Calu3 (cell line): ENCODE measurements around the gene WBP1L. TPM values are rescaled to one million over a fixed set of nuclear protein-coding genes. Genes with fewer than 3 reads are reported as not detected.

Experiments
- BruUV-seq: library from RNA; stranded (reverse); fragments of 400-500 nt; replicated peaks from 2 replicates; lab custom pipeline; 2021; lab: Mats Ljungman, UMichigan
- CTCF ChIA-PET: fragments of 300-600 bp; sonication (Branson Sonifier 250); formaldehyde crosslinking; loops from one replicate; lab custom pipeline; 2022; ENCODE audit warnings: antibody characterized with exemption; lab: Charles Lee
- DNase-seq: peaks from one replicate; pipeline ENCODE4 v3.0.0; 2022
- H3K27ac Mint-ChIP-seq: one replicate; pipeline ENCODE4 v1.8.0; 2022; ENCODE audit warnings: mixed read lengths; ENCODE audit not compliant: unreplicated experiment
- H3K27me3 Mint-ChIP-seq: one replicate; pipeline ENCODE4 v1.8.0; 2022; ENCODE audit warnings: mixed read lengths; ENCODE audit not compliant: unreplicated experiment
- H3K36me3 Mint-ChIP-seq: one replicate; pipeline ENCODE4 v1.8.0; 2022; ENCODE audit warnings: mild to moderate bottlenecking, moderate library complexity, mixed read lengths; ENCODE audit not compliant: insufficient read depth, unreplicated experiment
- H3K4me1 Mint-ChIP-seq: one replicate; pipeline ENCODE4 v1.8.0; 2022; ENCODE audit warnings: mild to moderate bottlenecking, low read depth, mixed read lengths; ENCODE audit not compliant: unreplicated experiment
- H3K4me3 Mint-ChIP-seq: one replicate; pipeline ENCODE4 v1.8.0; 2022; ENCODE audit warnings: mild to moderate bottlenecking, low read depth, moderate library complexity, mixed read lengths; ENCODE audit not compliant: unreplicated experiment
- H3K9me3 Mint-ChIP-seq: one replicate; pipeline ENCODE4 v1.8.0; 2022; ENCODE audit warnings: low read depth, mixed read lengths; ENCODE audit not compliant: unreplicated experiment
- CTCF ChIP-seq: fragments of 200-600 bp; IDR thresholded peaks from one replicate; pipeline ENCODE4 v1.8.0; 2022; ENCODE audit warnings: antibody characterized with exemption; ENCODE audit not compliant: unreplicated experiment
- intact Hi-C: fragments of 100-400 bp; cut with micrococcal nuclease; formaldehyde crosslinking; loops from one replicate; pipeline ENCODE4 v1.10.0; 2022; ENCODE audit not compliant: unreplicated experiment
- total RNA-seq: library from RNA; stranded (reverse); gene quantifications from 2 replicates; pipeline ENCODE4 v1.2.3, GENCODE V29; 2022

Gene WBP1L
- total RNA-seq, 1 experiment from 2014 or later = 19.9 TPM

DNA sequence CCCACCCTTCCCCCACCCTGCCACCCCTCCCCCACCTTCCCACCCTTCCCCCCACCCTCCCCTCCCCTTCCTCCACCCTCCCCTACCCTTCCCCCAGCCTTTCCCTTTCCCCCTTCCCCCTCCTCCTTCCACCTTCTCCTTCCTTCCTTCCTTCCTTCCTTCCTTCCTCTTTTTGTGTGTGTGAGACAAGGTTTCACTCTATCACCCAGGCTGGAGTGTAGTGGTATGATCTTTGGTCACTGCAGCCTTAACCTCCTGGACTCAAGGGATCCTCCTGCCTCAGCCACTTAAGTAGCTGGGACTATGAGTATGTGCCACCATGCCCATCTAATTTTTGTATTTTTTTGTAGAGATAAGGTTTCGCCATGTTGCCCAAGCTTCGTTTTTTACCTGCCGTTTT lies 58.2 kb downstream of the WBP1L start:
- intact Hi-C loops = no loop called here
- H3K9me3 Mint-ChIP-seq = no peaks in the 10 kb centered on the region
- BruUV-seq = no TSS peak
- no peaks in the 10 kb centered on the region for H3K4me1 Mint-ChIP-seq
- no peaks in the 10 kb centered on the region for H3K36me3 Mint-ChIP-seq
- DNase-seq = no peak
- CTCF ChIA-PET = no interaction called here
- no peaks in the 10 kb centered on the region for H3K27me3 Mint-ChIP-seq
- no peak overlapping the region for H3K4me3 Mint-ChIP-seq
- H3K27ac Mint-ChIP-seq = no peak overlapping the region
- TF ChIP-seq CTCF = no peak

GRCh38 chr10:102802920-102803534 lies 59.3 kb downstream of the WBP1L start:
- Mint-ChIP-seq H3K36me3 (no peaks in the 10 kb centered on the region), H3K9me3 (no peaks in the 10 kb centered on the region), H3K27me3 (no peaks in the 10 kb centered on the region), H3K4me3 (no peak overlapping the region), H3K27ac (no peak overlapping the region), H3K4me1 (no peaks in the 10 kb centered on the region)
- CTCF ChIA-PET = no interaction called here
- intact Hi-C loops = no loop called here
- TF ChIP-seq CTCF = no peak
- DNase-seq = no peak
- no TSS peak for BruUV-seq

DNA sequence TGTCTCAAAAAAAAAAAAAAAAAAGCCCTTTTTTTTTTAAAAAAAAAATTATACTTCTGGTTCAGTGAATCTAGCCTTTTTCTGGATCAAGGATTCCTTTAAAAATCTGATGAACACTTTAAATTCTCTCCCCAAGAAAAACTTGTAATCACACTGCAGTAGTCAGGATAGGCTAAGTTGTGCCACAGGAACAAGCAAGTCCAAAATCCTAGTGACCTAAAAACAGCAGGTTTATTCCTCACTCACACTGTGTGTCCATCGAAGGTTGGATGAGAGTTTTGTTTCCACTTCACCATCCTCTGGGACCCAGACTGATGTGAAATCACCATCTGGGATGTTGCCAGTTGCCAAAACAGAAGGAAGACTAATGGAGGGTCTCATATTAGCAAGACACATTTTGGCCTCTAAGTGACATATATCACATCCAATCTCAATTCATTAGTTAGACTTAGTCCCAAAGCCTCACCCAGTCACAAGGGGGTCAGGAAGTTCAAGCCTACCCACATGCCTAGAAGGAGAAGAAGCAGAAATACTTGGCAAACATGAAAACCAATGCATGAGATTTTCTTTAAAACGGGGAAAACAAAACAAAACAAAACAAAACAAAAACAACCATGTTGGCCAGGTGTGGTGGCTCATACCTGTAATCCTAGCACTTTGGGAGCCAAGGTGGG lies 60.8 kb downstream of the WBP1L start:
- CTCF ChIA-PET = no interaction called here
- intact Hi-C loops = no loop called here
- Mint-ChIP-seq H3K4me1 (no peaks in the 10 kb centered on the region), H3K36me3 (no peaks in the 10 kb centered on the region), H3K27ac (no peak overlapping the region), H3K27me3 (no peaks in the 10 kb centered on the region), H3K4me3 (no peak overlapping the region), H3K9me3 (no peaks in the 10 kb centered on the region)
- DNase-seq = no peak
- TF ChIP-seq CTCF = no peak
- BruUV-seq = no TSS peak

DNA sequence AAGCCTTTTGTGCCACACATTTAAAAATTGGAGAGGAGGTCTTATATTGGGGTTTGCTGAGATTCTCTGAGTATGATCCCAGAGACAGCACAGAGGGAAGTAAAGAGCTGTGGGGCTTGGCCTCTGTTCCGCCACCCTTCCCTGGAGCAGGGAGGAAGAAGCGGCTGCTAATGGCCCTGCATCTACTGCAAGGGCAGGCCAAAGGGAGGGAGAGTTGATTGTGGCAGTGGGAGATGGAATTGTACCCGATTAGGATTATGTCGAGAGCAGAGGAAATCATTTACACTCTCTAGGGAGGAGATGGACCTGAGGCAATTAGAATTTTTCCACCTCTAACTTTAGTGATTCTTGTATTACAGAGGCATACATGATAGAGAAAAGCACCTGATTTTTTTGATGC lies 64.6 kb downstream of the WBP1L start:
- no TSS peak for BruUV-seq
- intact Hi-C loops = no loop called here
- Mint-ChIP-seq H3K27ac (no peak overlapping the region), H3K9me3 (no peaks in the 10 kb centered on the region), H3K36me3 (no peaks in the 10 kb centered on the region), H3K4me3 (no peak overlapping the region), H3K27me3 (no peaks in the 10 kb centered on the region), H3K4me1 (no peaks in the 10 kb centered on the region)
- no peak for TF ChIP-seq CTCF
- CTCF ChIA-PET = no interaction called here
- no peak for DNase-seq
